Panc1 (cell line): ENCODE data around the gene HELT. TPM values are rescaled to one million over a fixed set of nuclear protein-coding genes. Genes with fewer than 3 reads are reported as not detected.

ENCODE experiments used
- ATAC-seq: fragments of 200-7000 bp; cut with Tn5 transposase; 2 replicates; pipeline ENCODE4 v1.9.1; 2020; ENCODE audit warnings: mild to moderate bottlenecking, moderate library complexity
- BruUV-seq: library from RNA; stranded (reverse); fragments of 400-500 nt; replicated peaks from 2 replicates; lab custom pipeline; 2021; lab: Mats Ljungman, UMichigan
- CTCF ChIA-PET: fragments of 300-600 bp; sonication (Branson Sonifier 250); formaldehyde crosslinking; loops from one replicate; lab custom pipeline; 2022; ENCODE audit warnings: antibody characterized with exemption; lab: Charles Lee
- POLR2A ChIA-PET: fragments of 300-600 bp; sonication (Branson Sonifier 250); formaldehyde crosslinking; loops from one replicate; lab custom pipeline; 2022; ENCODE audit warnings: antibody characterized with exemption; lab: Charles Lee
- DNase-seq: peaks from one replicate; pipeline ENCODE4 v3.0.0-alpha.2; 2010; ENCODE audit warnings: low read depth, low spot score
- H3K27ac ChIP-seq: 2 replicates; pipeline ENCODE4 v1.5.1; 2011; ENCODE audit warnings: mild to moderate bottlenecking, low read length, inconsistent platforms
- H3K27me3 ChIP-seq: fragments of 200-500 bp; sonication (Bioruptor generic); 2 replicates; pipeline ENCODE4 v1.6.0; 2014; ENCODE audit warnings: low read length, inconsistent platforms; ENCODE audit not compliant: control insufficient read depth, insufficient read depth
- H3K36me3 ChIP-seq: fragments of 200-500 bp; sonication (Bioruptor generic); 2 replicates; pipeline ENCODE4 v1.5.1; 2014; ENCODE audit warnings: inconsistent platforms, mild to moderate bottlenecking, low read length, moderate library complexity; ENCODE audit not compliant: control insufficient read depth, insufficient read depth
- H3K4me1 ChIP-seq: 2 replicates; pipeline ENCODE4 v1.5.1; 2011; ENCODE audit warnings: inconsistent platforms, mild to moderate bottlenecking, low read length, moderate library complexity; ENCODE audit not compliant: control insufficient read depth, insufficient read depth
- H3K4me3 ChIP-seq, 2 experiments: 2 replicates each; pipeline ENCODE4 v1.5.1; 2011 to 2012; ENCODE audit warnings: low read depth in 2 of 2, low read length in 2 of 2, mild to moderate bottlenecking in 2 of 2, inconsistent platforms in 1 of 2, moderate library complexity in 1 of 2
- H3K9me3 ChIP-seq: fragments of 200-500 bp; sonication (Bioruptor generic); 2 replicates; pipeline ENCODE4 v1.5.1; 2014; ENCODE audit warnings: low read depth, mild to moderate bottlenecking, inconsistent platforms, low read length, moderate library complexity; ENCODE audit not compliant: control insufficient read depth, insufficient read depth
- POLR2AphosphoS5 ChIP-seq: IDR thresholded peaks from 2 replicates; pipeline ENCODE4 v1.6.1; 2012; ENCODE audit warnings: mild to moderate bottlenecking, low read depth, low read length, moderate library complexity
- REST ChIP-seq, 2 experiments: IDR thresholded peaks; 2 replicates each; pipeline ENCODE4 v1.6.1; 2011 to 2012; ENCODE audit warnings: low read depth in 2 of 2, control low read depth in 1 of 2, low read length in 1 of 2, mild to moderate bottlenecking in 1 of 2, moderate library complexity in 1 of 2; ENCODE audit not compliant: insufficient read depth in 1 of 2
- SIN3A ChIP-seq: IDR thresholded peaks from 2 replicates; pipeline ENCODE4 v1.6.1; 2012; ENCODE audit warnings: low read depth, mild to moderate bottlenecking, low read length, moderate library complexity, borderline replicate concordance; ENCODE audit not compliant: insufficient read depth
- TCF7L2 ChIP-seq: IDR thresholded peaks from 2 replicates; pipeline ENCODE4 v1.6.1; 2011; ENCODE audit warnings: mild to moderate bottlenecking, low read depth, low read length, inconsistent platforms
- in situ Hi-C: cut with HindIII; loops from 2 replicates; pipeline ENCODE4 v1.10.0; 2016; ENCODE audit warnings: low sequenced_read_pairs, low pct_unique_long_range_greater_than_20kb
- intact Hi-C: fragments of 100-400 bp; cut with micrococcal nuclease; formaldehyde crosslinking; loops from one replicate; pipeline ENCODE4 v1.10.0; 2022; ENCODE audit not compliant: unreplicated experiment
- total RNA-seq: library from RNA; stranded (reverse); gene quantifications from one replicate; pipeline ENCODE4 v1.2.1, GENCODE V29; 2021; ENCODE audit not compliant: unreplicated experiment
- TF ChIP-seq, protein P1 (sequence below): fragments of 450-650 bp; IDR thresholded peaks from 2 replicates; pipeline ENCODE4 v1.5.1; 2017; ENCODE audit warnings: mild to moderate bottlenecking

The HELT gene
- total RNA-seq, 1 experiment from 2014 or later = not detected

DNA sequence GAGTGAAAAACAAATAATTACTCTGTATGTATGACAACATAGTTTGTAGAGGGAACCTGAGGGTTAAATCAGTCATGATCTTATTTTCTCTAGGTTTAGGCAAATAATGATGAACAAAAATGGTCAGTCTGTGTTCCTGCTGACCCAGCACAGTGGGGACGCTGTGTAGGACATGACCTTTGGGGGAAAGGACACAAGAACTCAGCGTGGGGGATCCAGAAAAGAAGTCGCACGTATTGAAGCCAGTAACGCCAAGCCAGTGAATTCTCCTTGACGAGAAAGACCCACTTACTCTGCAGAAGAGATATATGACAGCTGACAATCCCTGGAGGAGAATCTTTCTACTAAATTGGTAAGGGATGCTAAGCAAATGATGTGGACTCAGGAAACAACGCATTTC lies 36.6 kb downstream of the HELT start:
- Histone ChIP-seq H3K27ac (no peak overlapping the region), H3K4me3 (no peak overlapping the region), H3K4me1 (no peaks in the 10 kb centered on the region), H3K36me3 (no peaks in the 10 kb centered on the region), H3K27me3 (peaks cover 3% of the 10 kb centered on the region; the same call in 1 of the 2 replicates), H3K9me3 (no peaks in the 10 kb centered on the region)
- no TSS peak for BruUV-seq
- POLR2A ChIA-PET = interaction anchor here (0.6 kb wide), 1 partner anchor 1595 kb away, joined by 3 read pairs; no protein-coding TSS in a partner anchor
- no peak for TF ChIP-seq POLR2AphosphoS5
- no peak for TF ChIP-seq REST (IDR thresholded peaks at IDR 0.05; ENCODE audit: insufficient read depth in 1 of 2, low read depth in 2 of 2, low read length in 1 of 2)
- TF ChIP-seq SIN3A = no peak
- TF ChIP-seq TCF7L2 = no peak
- TF ChIP-seq, protein P1, sequence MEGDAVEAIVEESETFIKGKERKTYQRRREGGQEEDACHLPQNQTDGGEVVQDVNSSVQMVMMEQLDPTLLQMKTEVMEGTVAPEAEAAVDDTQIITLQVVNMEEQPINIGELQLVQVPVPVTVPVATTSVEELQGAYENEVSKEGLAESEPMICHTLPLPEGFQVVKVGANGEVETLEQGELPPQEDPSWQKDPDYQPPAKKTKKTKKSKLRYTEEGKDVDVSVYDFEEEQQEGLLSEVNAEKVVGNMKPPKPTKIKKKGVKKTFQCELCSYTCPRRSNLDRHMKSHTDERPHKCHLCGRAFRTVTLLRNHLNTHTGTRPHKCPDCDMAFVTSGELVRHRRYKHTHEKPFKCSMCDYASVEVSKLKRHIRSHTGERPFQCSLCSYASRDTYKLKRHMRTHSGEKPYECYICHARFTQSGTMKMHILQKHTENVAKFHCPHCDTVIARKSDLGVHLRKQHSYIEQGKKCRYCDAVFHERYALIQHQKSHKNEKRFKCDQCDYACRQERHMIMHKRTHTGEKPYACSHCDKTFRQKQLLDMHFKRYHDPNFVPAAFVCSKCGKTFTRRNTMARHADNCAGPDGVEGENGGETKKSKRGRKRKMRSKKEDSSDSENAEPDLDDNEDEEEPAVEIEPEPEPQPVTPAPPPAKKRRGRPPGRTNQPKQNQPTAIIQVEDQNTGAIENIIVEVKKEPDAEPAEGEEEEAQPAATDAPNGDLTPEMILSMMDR = no peak
- ATAC-seq (no peak), DNase-seq (no peak)
- in situ Hi-C loops = no loop called here
- CTCF ChIA-PET = no interaction called here
- intact Hi-C loops = no loop called here

DNA sequence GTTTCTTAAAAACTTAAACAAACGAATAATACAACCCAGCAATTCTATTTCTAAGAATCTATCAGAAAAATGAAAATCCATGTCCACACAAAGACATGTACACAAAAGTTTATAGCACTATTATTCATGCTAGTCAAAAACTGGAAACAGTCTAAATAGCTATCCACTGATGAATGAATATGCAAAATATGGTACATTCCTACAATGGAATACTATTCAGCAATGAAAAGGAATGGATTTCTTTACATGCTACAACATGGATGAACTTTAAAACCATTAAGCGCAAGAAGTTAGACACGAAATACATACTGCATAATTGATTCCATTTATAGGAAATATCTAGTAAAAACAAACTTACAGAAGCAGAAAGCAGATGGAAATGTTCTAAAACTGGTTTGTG lies 43.3 kb downstream of the HELT start:
- ATAC-seq = no peak
- TF ChIP-seq, protein P1 = no peak
- no peak for TF ChIP-seq REST (IDR thresholded peaks at IDR 0.05; ENCODE audit: insufficient read depth in 1 of 2, low read depth in 2 of 2, low read length in 1 of 2)
- TF ChIP-seq TCF7L2 = no peak
- no peak for TF ChIP-seq POLR2AphosphoS5
- TF ChIP-seq SIN3A = no peak
- ChIA-PET POLR2A (no interaction called here), CTCF (no interaction called here)
- no peak for DNase-seq
- H3K4me3 ChIP-seq = no peak overlapping the region
- intact Hi-C loops (no loop called here), in situ Hi-C loops (no loop called here)
- peaks cover 2% of the 10 kb centered on the region for H3K27me3 ChIP-seq
- H3K4me1 ChIP-seq = no peaks in the 10 kb centered on the region
- no peaks in the 10 kb centered on the region for H3K36me3 ChIP-seq
- no peaks in the 10 kb centered on the region for H3K9me3 ChIP-seq
- BruUV-seq = no TSS peak
- no peak overlapping the region for H3K27ac ChIP-seq
